NCI-H2107 treated with DMSO at 0.1 percent for 48 hours (cell line): ENCODE data around the gene PNMA8C.
"Not testable (repeated sequence)": the region's sequence is repeated elsewhere in the genome, so short reads cannot be mapped to it uniquely, and the experiment has no call there.

Experiments used
- DNase-seq: peaks from one replicate; lab custom pipeline; 2025; ENCODE audit not compliant: unreplicated experiment; lab: John Stamatoyannopoulos, UW

Gene PNMA8C

DNA sequence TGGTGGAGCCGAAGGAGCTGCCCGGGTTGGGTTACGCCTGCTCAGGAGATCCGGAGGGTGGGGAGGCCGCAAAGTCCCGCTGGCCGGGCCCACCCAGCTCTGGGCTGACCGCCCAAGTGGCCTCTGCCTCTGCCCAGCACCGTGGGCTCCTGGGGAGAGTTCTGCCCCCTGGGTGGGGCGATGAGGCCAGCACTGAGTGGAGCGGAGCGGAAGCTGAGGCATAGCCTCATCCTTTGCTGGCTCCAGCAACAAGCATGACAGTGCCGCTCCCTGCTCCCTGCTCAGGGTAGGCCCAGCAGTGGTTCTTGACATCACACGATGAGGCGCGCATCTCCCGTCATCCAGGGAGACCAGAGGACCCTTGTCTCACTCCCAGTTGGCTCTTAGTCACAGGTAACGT is 37.9 kb downstream of the PNMA8C start:
- DNase-seq = no peak

GRCh38 chr19:46390121-46390858 is 38.4 kb downstream of the PNMA8C start:
- DNase-seq = no peak

DNA sequence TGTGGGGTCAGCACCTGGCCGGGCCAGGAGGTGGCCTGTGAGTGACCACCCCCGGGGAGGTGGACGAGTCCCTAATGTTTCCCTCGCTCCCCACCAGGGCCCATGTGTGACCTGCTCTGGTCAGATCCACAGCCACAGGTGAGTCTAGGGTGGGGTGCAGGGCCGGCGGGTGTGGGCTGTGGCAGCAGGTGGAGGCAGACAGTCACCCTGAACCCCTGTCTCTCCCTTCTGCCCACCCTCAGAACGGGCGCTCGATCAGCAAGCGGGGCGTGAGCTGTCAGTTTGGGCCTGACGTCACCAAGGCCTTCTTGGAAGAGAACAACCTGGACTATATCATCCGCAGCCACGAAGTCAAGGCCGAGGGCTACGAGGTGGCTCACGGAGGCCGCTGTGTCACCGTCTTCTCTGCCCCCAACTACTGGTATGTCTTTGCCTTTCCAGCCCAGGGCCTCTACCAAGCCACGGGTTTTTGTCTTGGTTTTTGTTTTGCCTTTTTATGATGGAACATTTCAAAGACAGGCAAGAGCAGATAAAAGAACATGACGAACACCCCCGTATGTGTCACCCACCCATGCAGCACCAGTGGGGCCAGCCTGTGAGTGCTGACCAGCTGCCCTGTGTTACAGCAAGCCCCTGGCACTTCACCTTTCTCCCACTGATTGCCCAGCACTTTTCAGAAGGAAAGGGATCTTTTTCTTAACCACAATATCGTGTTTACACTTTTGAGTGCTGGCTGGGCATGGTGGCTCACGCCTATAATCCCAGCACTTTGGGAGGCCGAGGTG is 40.2 kb downstream of the PNMA8C start:
- DNase-seq = no peak

DNA sequence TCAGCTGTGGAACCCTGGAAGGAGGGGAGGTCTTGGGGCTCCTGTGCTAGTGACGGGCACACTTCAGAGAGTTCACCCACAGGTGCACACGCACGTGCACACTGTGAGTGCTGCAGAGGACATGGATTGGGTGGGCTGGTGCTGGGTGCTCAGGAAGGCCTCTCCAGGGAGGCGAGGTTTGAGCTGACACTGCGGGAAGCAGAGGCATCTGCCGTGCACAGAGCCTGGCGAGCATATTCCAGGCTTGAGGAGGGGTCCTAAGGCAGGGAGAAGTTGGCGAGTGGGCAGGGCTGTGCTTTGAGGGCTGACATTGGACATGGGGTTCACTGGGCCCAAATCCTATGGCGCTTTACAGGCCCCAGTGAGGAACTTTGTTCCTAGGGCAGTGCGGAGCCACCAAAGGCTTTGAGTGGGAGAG is 41.0 kb downstream of the PNMA8C start:
- no peak for DNase-seq

DNA sequence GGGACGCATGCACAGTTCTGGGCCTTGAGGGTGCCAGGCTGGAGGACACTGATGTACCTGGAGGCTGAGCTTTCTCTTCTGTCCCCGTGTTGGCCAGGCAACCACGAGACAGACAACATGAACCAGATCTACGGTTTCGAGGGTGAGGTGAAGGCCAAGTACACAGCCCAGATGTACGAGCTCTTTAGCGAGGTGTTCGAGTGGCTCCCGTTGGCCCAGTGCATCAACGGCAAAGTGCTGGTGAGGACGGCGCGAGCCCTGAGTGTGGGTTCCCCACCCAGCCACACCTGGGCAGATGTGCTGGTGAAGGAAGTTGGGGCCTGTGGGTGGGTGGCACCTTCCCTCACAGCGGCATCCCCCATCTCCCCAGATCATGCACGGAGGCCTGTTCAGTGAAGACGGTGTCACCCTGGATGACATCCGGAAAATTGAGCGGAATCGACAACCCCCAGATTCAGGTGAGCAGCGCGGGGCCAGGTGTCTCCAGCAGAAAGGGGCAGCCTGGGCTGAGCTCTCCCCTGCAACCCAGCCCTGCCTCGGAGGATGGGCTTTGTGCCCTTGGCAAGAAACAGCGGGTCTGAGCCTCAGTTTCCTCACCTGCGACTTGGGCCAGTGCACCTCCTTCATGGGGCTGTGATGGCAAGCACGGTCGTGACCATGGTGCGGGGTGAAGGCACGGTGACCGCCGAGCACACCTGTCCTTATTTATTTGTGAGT is 41.6 kb downstream of the PNMA8C start:
- DNase-seq = no peak

DNA sequence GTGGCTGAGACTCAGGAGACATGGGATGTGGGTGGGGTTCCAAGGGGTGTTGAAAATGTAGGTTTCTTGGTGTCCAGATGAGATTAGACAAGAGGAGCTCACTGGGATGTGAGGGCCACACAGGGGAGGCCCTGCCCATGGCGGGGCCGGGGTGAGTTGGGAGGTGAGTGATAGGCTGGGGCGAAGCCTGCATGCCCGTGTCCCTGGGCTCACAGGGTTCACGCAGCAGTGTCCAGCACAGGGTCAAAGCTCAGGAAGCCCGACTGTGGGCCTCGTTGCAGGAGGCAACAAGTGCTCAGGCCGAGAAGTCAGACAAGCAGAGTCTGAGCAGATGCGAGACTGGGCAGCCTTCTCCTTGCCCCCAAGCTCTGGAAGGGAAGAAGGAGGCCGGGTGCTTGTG is 42.6 kb downstream of the PNMA8C start:
- no peak for DNase-seq

DNA sequence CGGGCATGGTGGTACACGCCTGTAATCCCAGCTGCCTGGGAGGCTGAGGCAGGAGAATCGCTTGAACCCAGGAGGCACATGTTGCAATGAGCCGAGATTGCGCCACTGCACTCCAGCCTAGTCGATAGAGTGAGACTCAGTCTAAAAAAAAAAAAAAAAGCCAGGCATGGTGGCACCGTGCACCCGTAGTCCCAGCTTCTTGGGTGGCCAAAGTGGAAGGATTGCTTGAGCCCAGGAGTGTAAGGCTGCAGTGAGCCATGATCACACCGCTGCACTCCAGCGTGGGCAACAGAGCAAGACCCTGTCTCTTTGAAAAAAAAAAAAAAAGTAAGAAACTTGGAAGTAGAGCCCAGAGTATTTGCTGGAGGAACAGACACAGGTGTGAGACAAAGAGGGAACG is 43.1 kb downstream of the PNMA8C start:
- no peak for DNase-seq

DNA sequence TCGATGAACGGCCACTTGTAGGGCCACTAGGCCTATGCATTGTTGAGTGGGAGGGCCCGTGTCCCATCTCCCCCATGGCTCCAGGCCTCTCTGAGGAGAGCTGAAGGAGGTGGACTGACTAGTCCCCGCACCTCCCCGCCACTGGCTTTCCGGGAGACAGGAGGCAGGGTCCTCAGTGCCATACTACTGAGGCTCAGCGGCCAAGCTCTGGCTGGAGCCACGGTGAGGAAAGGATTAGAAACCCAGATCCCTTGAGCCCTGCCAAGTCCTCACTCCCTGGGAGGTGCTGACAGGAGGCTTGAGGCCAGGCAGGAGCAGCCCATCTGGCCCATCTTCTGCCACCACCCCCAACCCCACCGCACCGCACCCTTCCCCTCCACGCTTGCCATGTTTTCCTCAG is 44.3 kb downstream of the PNMA8C start:
- DNase-seq = no peak

- no peak for DNase-seq
These were observed 44.9 kb downstream of the PNMA8C start for GRCh38 chr19:46383846-46384245.

- no peak for DNase-seq
These were observed 45.4 kb downstream of the PNMA8C start for GRCh38 chr19:46383171-46383815.

GRCh38 chr19:46381756-46382345 is 46.9 kb downstream of the PNMA8C start:
- no peak for DNase-seq

DNA sequence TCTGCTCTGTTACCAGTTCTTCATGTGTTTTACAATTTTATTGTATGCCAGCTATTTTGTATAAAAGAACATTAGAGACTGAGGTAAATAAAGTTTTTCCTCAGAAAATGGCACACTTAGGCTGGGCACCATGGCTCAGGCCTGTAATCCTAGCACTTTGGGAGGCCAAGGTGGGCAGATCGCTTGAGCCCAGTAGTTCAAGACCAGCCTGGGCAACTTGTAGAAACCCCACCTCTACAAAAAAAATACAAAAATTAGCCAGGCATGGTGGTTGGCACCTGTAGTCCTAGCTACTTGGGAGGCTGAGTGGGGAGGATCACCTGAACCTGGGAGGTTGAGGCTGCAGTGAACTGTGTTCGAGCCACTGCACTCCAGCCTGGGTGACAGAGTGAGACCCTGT is 47.4 kb downstream of the PNMA8C start:
- DNase-seq = no peak

DNA sequence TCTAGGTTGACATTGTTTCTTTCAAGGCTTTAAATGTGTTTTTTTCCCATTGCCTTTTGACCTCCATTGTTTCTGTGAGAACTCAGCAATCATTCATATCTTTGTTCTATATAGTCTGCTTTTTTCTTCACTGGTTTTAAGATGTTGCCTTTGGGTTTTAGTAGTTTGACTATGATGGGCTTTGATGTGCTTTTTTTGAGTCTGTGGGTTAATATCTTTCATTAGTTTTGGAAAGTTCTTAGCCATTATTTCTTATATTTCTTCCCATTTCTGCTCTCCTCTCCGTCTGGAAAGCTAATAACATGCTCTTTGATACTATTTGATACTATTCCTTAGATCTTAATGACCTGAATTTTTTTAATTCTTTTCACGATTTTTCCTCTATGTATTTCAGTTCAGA is 48.0 kb downstream of the PNMA8C start:
- DNase-seq = no peak

- no peak for DNase-seq
These were observed 50.5 kb downstream of the PNMA8C start for GRCh38 chr19:46378268-46378667.

DNA sequence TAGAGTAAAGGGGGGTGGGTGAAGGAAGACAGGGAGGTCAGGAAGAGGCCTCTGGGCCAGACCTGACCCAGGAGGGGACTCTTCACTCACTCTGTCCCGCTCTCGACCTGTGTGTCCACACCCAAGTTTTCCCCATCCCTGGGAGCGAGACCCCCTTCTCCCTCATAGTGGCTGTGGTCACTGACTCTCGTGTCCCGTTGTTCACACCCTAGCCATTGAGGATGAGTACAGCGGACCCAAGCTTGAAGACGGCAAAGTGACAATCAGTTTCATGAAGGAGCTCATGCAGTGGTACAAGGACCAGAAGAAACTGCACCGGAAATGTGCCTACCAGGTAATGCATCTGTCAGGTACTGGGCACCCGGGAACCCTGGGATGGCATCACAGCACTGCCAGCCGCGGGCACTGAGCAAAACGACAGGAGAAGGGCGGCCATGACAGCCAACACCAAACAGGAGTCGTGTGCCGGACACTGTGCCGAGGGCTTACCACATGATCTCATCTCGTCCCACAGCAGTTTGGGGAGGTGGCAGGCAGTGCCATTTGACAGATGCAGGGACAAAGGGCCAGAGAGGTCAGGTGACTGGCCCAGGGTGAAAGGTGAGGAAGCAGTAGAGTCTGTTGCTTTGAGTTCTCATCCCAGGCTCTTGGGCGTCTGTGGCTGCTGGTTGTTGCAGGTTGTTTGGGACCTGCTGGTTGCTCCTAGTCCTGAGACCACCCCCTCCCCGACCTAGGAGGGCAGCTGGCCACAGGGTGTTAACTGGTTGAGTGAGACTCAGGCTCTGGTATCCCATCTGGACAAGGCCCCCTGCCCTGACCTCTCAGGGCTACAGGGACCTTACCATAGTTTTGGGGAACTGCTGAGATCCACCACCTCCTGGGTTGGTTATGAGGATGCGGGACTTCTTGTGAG is 52.2 kb downstream of the PNMA8C start:
- no peak for DNase-seq

- DNase-seq = not testable (repeated sequence)
These were observed 53.2 kb downstream of the PNMA8C start for GRCh38 chr19:46375476-46376067.
